Adrenal gland (tissue), 12 donors: ENCODE measurements around the gene PDXDC1. TPM values are rescaled to one million over a fixed set of nuclear protein-coding genes. Genes with fewer than 3 reads are reported as not detected.
"Not testable (repeated sequence)": the region's sequence is repeated elsewhere in the genome, so short reads cannot be mapped to it uniquely, and the experiment has no call there.

ENCODE experiments used
- DNase-seq, 7 donors: peaks; one replicate each; pipeline ENCODE4 v3.0.0-alpha.2; 2019 to 2020
- H3K27ac ChIP-seq, 5 donors: fragments of 200-600 bp; sonication (generic) in 4 of 5; 1 replicate in 3 of 5; 2 replicates in 2 of 5; pipeline versions ENCODE4 v1.5.1 to v1.8.0; 2016 to 2020; ENCODE audit warnings: mild to moderate bottlenecking in 1 of 5
- H3K27me3 ChIP-seq: fragments of 200-600 bp; 2 replicates; pipeline ENCODE4 v1.8.0; 2021
- H3K36me3 ChIP-seq, 2 donors: fragments of 200-600 bp; replicated peaks in 1 of 2; 1 replicate in 1 of 2; 2 replicates in 1 of 2; pipeline versions ENCODE4 v1.5.1 to v1.8.0; 2018 to 2022
- H3K4me1 ChIP-seq, 2 donors: fragments of 200-600 bp; replicated peaks in 1 of 2; 1 replicate in 1 of 2; 2 replicates in 1 of 2; pipeline versions ENCODE4 v1.5.1 to v1.8.0; 2018 to 2021
- H3K4me3 ChIP-seq, 4 donors: fragments of 200-600 bp; sonication (generic) in 3 of 4; one replicate each; pipeline ENCODE4 v1.5.1; 2016 to 2018
- H3K9me3 ChIP-seq, 3 donors: fragments of 200-600 bp; sonication (generic) in 1 of 3; replicated peaks in 1 of 3; 1 replicate in 2 of 3; 2 replicates in 1 of 3; pipeline versions ENCODE4 v1.5.1 to v1.8.0; 2016 to 2021
- CTCF ChIP-seq, 6 experiments: fragments of 450-650 bp in 4 of 6; fragments of 200-600 bp in 2 of 6; sonication (generic) in 1 of 6; IDR thresholded peaks; 1 replicate in 5 of 6; 2 replicates in 1 of 6; pipeline versions ENCODE4 v1.5.1 to v1.8.0; 2016 to 2021; ENCODE audit warnings: antibody characterized with exemption in 6 of 6, mild to moderate bottlenecking in 2 of 6, moderate library complexity in 1 of 6
- POLR2A ChIP-seq, 2 donors: fragments of 450-650 bp; IDR thresholded peaks; one replicate each; pipeline ENCODE4 v1.6.1; 2017; ENCODE audit warnings: antibody characterized with exemption in 2 of 2, mild to moderate bottlenecking in 2 of 2, moderate library complexity in 1 of 2
- WGBS, 4 donors: extraction: QIAGEN DNeasy Blood & Tissue Kit in 2 of 4; methylation state at CpG; one replicate each; pipeline versions ENCODE4 v1.1.5 to v1.1.7; 2013 to 2017; 5-methylcytosine and 5-hydroxymethylcytosine counted together
- intact Hi-C, 2 donors: fragments of 100-400 bp; cut with DNase I; formaldehyde crosslinking; loops; one replicate each; pipeline versions ENCODE4 v1.14.1 to v1.15.0; 2022 to 2023
- polyA plus RNA-seq, 3 donors: library from polyadenylated mRNA; stranded (reverse); fragments of 200-250 nt in 2 of 3; fragments of 350-450 nt in 1 of 3; fragmentation: Illumina TruSeq in 1 of 3; extraction: RNeasy Lipid Tissue Mini Kit (QIAGEN cat#74804) in 1 of 3; gene quantifications; one replicate each; pipeline ENCODE4 v1.2.3, GENCODE V29; 2013 to 2014
- total RNA-seq, 9 donors: library from RNA; depleted of rRNA in 4 of 9; stranded (reverse); fragments of >200 nt in 4 of 9; fragments of 120-200 nt in 1 of 9; fragmentation: NEBNext Ultra II Directional in 1 of 9; extraction: Animal tissue kit (Norgen Biotek cat#: 25700) in 1 of 9; gene quantifications; one replicate each; pipeline versions ENCODE4 v1.1.0 to v1.2.4, GENCODE V29; 2013 to 2023
- donor health status: healthy with polysubstance abuse.
- donor health status: Bipolar disorder and iron deficiency.
- donor health status: DM: yes; HTN: yes; CAD: no.
- donor health status: DM: no; HTN: no; CAD: no.
- donor health status: DM: no; HTN: no; CAD: no.
- donor health status: DM: yes; HTN: yes; CAD: no.

The PDXDC1 gene
- total and polyA plus RNA-seq, 12 donors = 38.9 to 81.5 (median 68.2) TPM

GRCh38 chr16:15038689-15039088, 63.9 kb downstream of the PDXDC1 start:
- TF ChIP-seq CTCF (IDR thresholded peaks at IDR 0.05) (no peak), POLR2A (IDR thresholded peaks at IDR 0.05) (no peak)
- intact Hi-C loops = no loop called here
- peaks cover 0 to 4% of the 10 kb centered on the region in 2 donors for H3K4me1 ChIP-seq
- no peak overlapping the region for H3K4me3 ChIP-seq
- no peaks in the 10 kb centered on the region for H3K27me3 ChIP-seq
- peaks cover 0 to 71% of the 10 kb centered on the region in 2 donors for H3K36me3 ChIP-seq
- no peaks in the 10 kb centered on the region for H3K9me3 ChIP-seq
- no peak for DNase-seq
- 87 to 91% (median 89%) methylated on average over 9 of the region's 9 CpGs for WGBS, 4 donors
- H3K27ac ChIP-seq = no peak overlapping the region

DNA sequence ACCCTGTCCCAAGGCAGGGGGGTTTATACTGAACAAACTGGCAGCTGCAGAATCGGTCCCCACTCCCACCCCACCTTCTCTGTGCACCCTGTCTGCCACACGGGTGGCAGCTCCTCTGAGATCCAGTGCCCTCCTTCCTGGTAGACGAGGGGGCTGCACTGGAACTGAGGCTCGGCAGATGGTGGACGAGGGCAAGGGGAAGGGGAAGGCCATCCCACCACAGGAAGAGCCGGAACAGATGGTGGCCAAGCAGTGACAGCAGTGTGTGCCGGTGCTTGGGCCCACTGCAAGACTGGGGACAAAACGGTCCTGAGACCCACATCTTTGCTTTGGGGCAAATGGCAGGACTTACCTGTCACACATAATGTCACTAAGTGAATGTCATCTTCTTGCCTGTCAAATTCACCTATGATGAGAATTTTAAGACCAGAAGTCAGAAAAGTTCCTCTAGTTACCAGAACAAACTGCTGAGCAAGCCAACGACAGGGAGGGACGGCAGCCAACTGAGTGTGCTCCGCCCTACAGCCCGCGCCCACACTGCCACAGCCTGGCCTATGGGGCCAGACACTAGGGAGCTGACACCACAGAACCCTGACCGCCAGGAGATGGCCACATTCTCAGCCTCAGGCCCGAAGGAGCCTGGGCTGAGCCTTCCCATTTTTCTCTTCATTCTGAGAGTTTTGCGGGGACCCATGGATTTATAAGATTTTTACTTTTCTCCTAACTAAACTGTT, 66.6 kb downstream of the PDXDC1 start:
- 48 to 53% (median 50%) methylated on average over 16 of the region's 16 CpGs for WGBS, 4 donors
- Histone ChIP-seq H3K27me3 (no peaks in the 10 kb centered on the region), H3K27ac (peak overlapping the region in 2 of 5 donors; percentile 53 to 56), H3K36me3 (peaks cover 0 to 44% of the 10 kb centered on the region in 2 donors), H3K9me3 (no peaks in the 10 kb centered on the region), H3K4me3 (no peak overlapping the region), H3K4me1 (peaks cover 0 to 4% of the 10 kb centered on the region in 2 donors)
- DNase-seq = peak; percentile 66 to 87 (median 82)
- no peak for TF ChIP-seq POLR2A (IDR thresholded peaks at IDR 0.05)
- peak in 3 of 6 experiments; percentile 15 to 33 (median 16) for TF ChIP-seq CTCF (IDR thresholded peaks at IDR 0.05)
- intact Hi-C loops = no loop called here

GRCh38 chr16:15043344-15043743, 68.5 kb downstream of the PDXDC1 start:
- no peak for TF ChIP-seq POLR2A (IDR thresholded peaks at IDR 0.05)
- no peak for TF ChIP-seq CTCF (IDR thresholded peaks at IDR 0.05)
- Histone ChIP-seq H3K9me3 (no peaks in the 10 kb centered on the region), H3K4me1 (peaks cover 0 to 4% of the 10 kb centered on the region in 2 donors), H3K36me3 (peaks cover 0 to 25% of the 10 kb centered on the region in 2 donors), H3K27ac (no peak overlapping the region), H3K27me3 (no peaks in the 10 kb centered on the region), H3K4me3 (no peak overlapping the region)
- DNase-seq = no peak
- intact Hi-C loops = no loop called here
- 87 to 94% (median 91%) methylated on average over 5 of the region's 5 CpGs for whole genome bisulfite sequencing, 4 donors

DNA sequence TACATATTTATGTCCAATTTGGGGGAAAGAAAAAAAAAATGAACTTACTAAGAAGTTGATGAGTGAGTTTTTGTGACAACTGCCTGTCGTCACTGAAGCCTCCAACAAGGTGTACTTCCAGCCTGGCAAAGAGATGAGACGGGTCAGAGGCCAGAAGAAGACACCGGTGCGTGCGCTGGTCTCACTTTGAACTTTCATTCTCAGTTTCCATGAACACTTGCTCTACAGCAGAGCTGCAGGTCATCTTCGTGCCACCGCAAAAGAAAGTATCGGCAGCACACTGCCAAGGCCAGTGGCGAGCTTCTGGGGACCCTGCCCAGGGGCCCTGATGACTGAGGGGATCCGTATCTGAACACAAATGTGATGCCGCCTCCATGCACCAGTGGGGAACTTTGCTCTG, 69.5 kb downstream of the PDXDC1 start:
- intact Hi-C loops = no loop called here
- Histone ChIP-seq H3K36me3 (peaks cover 0 to 15% of the 10 kb centered on the region in 2 donors), H3K27me3 (no peaks in the 10 kb centered on the region), H3K27ac (no peak overlapping the region), H3K9me3 (no peaks in the 10 kb centered on the region), H3K4me1 (peaks cover 0 to 4% of the 10 kb centered on the region in 2 donors), H3K4me3 (no peak overlapping the region)
- WGBS, 4 donors = 86 to 94% (median 91%) methylated on average over 9 to 11 of the region's 11 CpGs
- no peak for TF ChIP-seq POLR2A (IDR thresholded peaks at IDR 0.05)
- TF ChIP-seq CTCF (IDR thresholded peaks at IDR 0.05) = no peak
- peak in 1 of 7 donors; percentile 46 for DNase-seq

DNA sequence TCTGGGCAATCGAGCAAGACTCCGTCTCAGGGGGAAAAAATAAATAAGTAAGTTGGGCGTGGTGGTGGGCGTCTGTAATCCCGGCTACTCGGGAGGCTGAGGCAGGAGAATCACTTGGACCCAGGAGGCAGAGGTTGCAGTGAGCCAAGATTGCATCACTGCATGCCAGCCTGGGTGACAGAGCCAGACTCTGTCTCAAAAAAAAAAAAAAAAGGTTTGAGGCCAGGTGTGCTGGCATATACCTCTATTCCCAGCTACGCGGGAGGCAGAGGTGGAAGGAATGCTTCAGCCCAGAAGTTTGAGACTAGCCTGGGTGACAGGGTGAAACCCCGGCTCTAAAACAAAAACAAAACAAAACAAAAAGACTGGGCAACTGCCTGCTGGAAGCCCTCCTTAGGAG, 70.4 kb downstream of the PDXDC1 start:
- intact Hi-C loops, H3K9me3 ChIP-seq, H3K4me1 ChIP-seq, H3K36me3 ChIP-seq, H3K4me3 ChIP-seq, H3K27me3 ChIP-seq, H3K27ac ChIP-seq, DNase-seq: not testable (repeated sequence)
- 88 to 93% (median 91%) methylated on average over 9 of the region's 9 CpGs for WGBS, 4 donors
